ENCODE results near the gene OBP2B.

The OBP2B gene

GRCh38 chr9:133199648-133200321 lies 9.3 kb downstream of the OBP2B start:
- Histone ChIP-seq H3K27me3 (ENCODE audit: control insufficient read depth in 1 of 2, insufficient read depth in 2 of 2, low read length in 2 of 2) (peaks cover 0 to 5% of the 10 kb centered on the region in 2 donors), H3K27ac (ENCODE audit: low read length) (no peak overlapping the region)

GRCh38 chr9:133195029-133195428 lies 14.0 kb downstream of the OBP2B start:
- Histone ChIP-seq H3K9ac (ENCODE audit: low read length in 2 of 2) (no peak overlapping the region), H3K4me3 (ENCODE audit: low read length in 2 of 2) (peak overlapping the region in 1 of 2 donors; percentile 19), H3K27ac (ENCODE audit: low read length) (no peak overlapping the region), H3K4me1 (ENCODE audit: control insufficient read depth, insufficient read depth, low read length) (no peaks in the 10 kb centered on the region), H3K36me3 (ENCODE audit: control insufficient read depth in 2 of 2, insufficient read depth in 2 of 2, low read length in 2 of 2) (no peaks in the 10 kb centered on the region), H3K27me3 (ENCODE audit: control insufficient read depth in 1 of 2, insufficient read depth in 2 of 2, low read length in 2 of 2) (peaks cover 5 to 7% of the 10 kb centered on the region in 2 donors), H3K9me3 (ENCODE audit: control insufficient read depth in 2 of 2, low read length in 2 of 2) (no peaks in the 10 kb centered on the region)

More at GRCh38 chr9:133199648-133200321, 9.3 kb downstream of the OBP2B start:
- no peak overlapping the region for H3K9ac ChIP-seq (ENCODE audit: low read length in 2 of 2)
- peak overlapping the region in 1 of 2 donors; percentile 62 for H3K4me3 ChIP-seq (ENCODE audit: low read length in 2 of 2)
- no peaks in the 10 kb centered on the region for H3K9me3 ChIP-seq (ENCODE audit: control insufficient read depth in 2 of 2, low read length in 2 of 2)
- H3K4me1 ChIP-seq (ENCODE audit: control insufficient read depth, insufficient read depth, low read length), result no peaks in the 10 kb centered on the region
- no peaks in the 10 kb centered on the region for H3K36me3 ChIP-seq (ENCODE audit: control insufficient read depth in 2 of 2, insufficient read depth in 2 of 2, low read length in 2 of 2)

- Histone ChIP-seq H3K36me3 (ENCODE audit: control insufficient read depth in 2 of 2, insufficient read depth in 2 of 2, low read length in 2 of 2) (no peaks in the 10 kb centered on the region), H3K27ac (ENCODE audit: low read length) (no peak overlapping the region), H3K9ac (ENCODE audit: low read length in 2 of 2) (no peak overlapping the region), H3K4me3 (ENCODE audit: low read length in 2 of 2) (no peak overlapping the region), H3K9me3 (ENCODE audit: control insufficient read depth in 2 of 2, low read length in 2 of 2) (no peaks in the 10 kb centered on the region), H3K27me3 (ENCODE audit: control insufficient read depth in 1 of 2, insufficient read depth in 2 of 2, low read length in 2 of 2) (peaks cover 5 to 7% of the 10 kb centered on the region in 2 donors), H3K4me1 (ENCODE audit: control insufficient read depth, insufficient read depth, low read length) (no peaks in the 10 kb centered on the region)
Measured at GRCh38 chr9:133194597-133194996, 14.5 kb downstream of the OBP2B start.

GRCh38 chr9:133191989-133192388 lies 17.1 kb downstream of the OBP2B start:
- Histone ChIP-seq H3K4me1 (ENCODE audit: control insufficient read depth, insufficient read depth, low read length) (no peaks in the 10 kb centered on the region), H3K4me3 (ENCODE audit: low read length in 2 of 2) (no peak overlapping the region), H3K36me3 (ENCODE audit: control insufficient read depth in 2 of 2, insufficient read depth in 2 of 2, low read length in 2 of 2) (no peaks in the 10 kb centered on the region), H3K27ac (ENCODE audit: low read length) (no peak overlapping the region), H3K9ac (ENCODE audit: low read length in 2 of 2) (no peak overlapping the region), H3K9me3 (ENCODE audit: control insufficient read depth in 2 of 2, low read length in 2 of 2) (no peaks in the 10 kb centered on the region), H3K27me3 (ENCODE audit: control insufficient read depth in 1 of 2, insufficient read depth in 2 of 2, low read length in 2 of 2) (peaks cover 9 to 14% of the 10 kb centered on the region in 2 donors)

GRCh38 chr9:133189826-133190225 lies 19.2 kb downstream of the OBP2B start:
- Histone ChIP-seq H3K27ac (ENCODE audit: low read length) (no peak overlapping the region), H3K27me3 (ENCODE audit: control insufficient read depth in 1 of 2, insufficient read depth in 2 of 2, low read length in 2 of 2) (peaks cover 9 to 11% of the 10 kb centered on the region in 2 donors), H3K36me3 (ENCODE audit: control insufficient read depth in 2 of 2, insufficient read depth in 2 of 2, low read length in 2 of 2) (no peaks in the 10 kb centered on the region), H3K9ac (ENCODE audit: low read length in 2 of 2) (no peak overlapping the region), H3K9me3 (ENCODE audit: control insufficient read depth in 2 of 2, low read length in 2 of 2) (no peaks in the 10 kb centered on the region), H3K4me3 (ENCODE audit: low read length in 2 of 2) (no peak overlapping the region), H3K4me1 (ENCODE audit: control insufficient read depth, insufficient read depth, low read length) (no peaks in the 10 kb centered on the region)

GRCh38 chr9:133188843-133189180 lies 20.2 kb downstream of the OBP2B start:
- H3K27ac ChIP-seq (ENCODE audit: low read length), result no peak overlapping the region
- no peaks in the 10 kb centered on the region for H3K4me1 ChIP-seq (ENCODE audit: control insufficient read depth, insufficient read depth, low read length)
- no peaks in the 10 kb centered on the region for H3K9me3 ChIP-seq (ENCODE audit: control insufficient read depth in 2 of 2, low read length in 2 of 2)
- H3K4me3 ChIP-seq (ENCODE audit: low read length in 2 of 2), result no peak overlapping the region
- no peaks in the 10 kb centered on the region for H3K36me3 ChIP-seq (ENCODE audit: control insufficient read depth in 2 of 2, insufficient read depth in 2 of 2, low read length in 2 of 2)
- peaks cover 9 to 11% of the 10 kb centered on the region in 2 donors for H3K27me3 ChIP-seq (ENCODE audit: control insufficient read depth in 1 of 2, insufficient read depth in 2 of 2, low read length in 2 of 2)
- no peak overlapping the region for H3K9ac ChIP-seq (ENCODE audit: low read length in 2 of 2)

- H3K9ac ChIP-seq (ENCODE audit: low read length in 2 of 2), result no peak overlapping the region
Measured at GRCh38 chr9:133188006-133188842, 20.8 kb downstream of the OBP2B start.

GRCh38 chr9:133187561-133188005 lies 21.5 kb downstream of the OBP2B start:
- H3K27ac ChIP-seq (ENCODE audit: low read length), result no peak overlapping the region
- H3K9ac ChIP-seq (ENCODE audit: low read length in 2 of 2), result no peak overlapping the region
- no peaks in the 10 kb centered on the region for H3K36me3 ChIP-seq (ENCODE audit: control insufficient read depth in 2 of 2, insufficient read depth in 2 of 2, low read length in 2 of 2)
- peaks cover 9 to 18% of the 10 kb centered on the region in 2 donors for H3K27me3 ChIP-seq (ENCODE audit: control insufficient read depth in 1 of 2, insufficient read depth in 2 of 2, low read length in 2 of 2)
- H3K4me3 ChIP-seq (ENCODE audit: low read length in 2 of 2), result no peak overlapping the region
- no peaks in the 10 kb centered on the region for H3K9me3 ChIP-seq (ENCODE audit: control insufficient read depth in 2 of 2, low read length in 2 of 2)
- no peaks in the 10 kb centered on the region for H3K4me1 ChIP-seq (ENCODE audit: control insufficient read depth, insufficient read depth, low read length)

More at GRCh38 chr9:133188006-133188842, 20.8 kb downstream of the OBP2B start:
- no peaks in the 10 kb centered on the region for H3K4me1 ChIP-seq (ENCODE audit: control insufficient read depth, insufficient read depth, low read length)
- peaks cover 9 to 15% of the 10 kb centered on the region in 2 donors for H3K27me3 ChIP-seq (ENCODE audit: control insufficient read depth in 1 of 2, insufficient read depth in 2 of 2, low read length in 2 of 2)
- no peaks in the 10 kb centered on the region for H3K36me3 ChIP-seq (ENCODE audit: control insufficient read depth in 2 of 2, insufficient read depth in 2 of 2, low read length in 2 of 2)
- no peaks in the 10 kb centered on the region for H3K9me3 ChIP-seq (ENCODE audit: control insufficient read depth in 2 of 2, low read length in 2 of 2)
- H3K27ac ChIP-seq (ENCODE audit: low read length), result no peak overlapping the region
- no peak overlapping the region for H3K4me3 ChIP-seq (ENCODE audit: low read length in 2 of 2)

- no peak overlapping the region for H3K9ac ChIP-seq (ENCODE audit: low read length in 2 of 2)
- no peaks in the 10 kb centered on the region for H3K4me1 ChIP-seq (ENCODE audit: control insufficient read depth, insufficient read depth, low read length)
- no peak overlapping the region for H3K4me3 ChIP-seq (ENCODE audit: low read length in 2 of 2)
- H3K36me3 ChIP-seq (ENCODE audit: control insufficient read depth in 2 of 2, insufficient read depth in 2 of 2, low read length in 2 of 2), result no peaks in the 10 kb centered on the region
- H3K9me3 ChIP-seq (ENCODE audit: control insufficient read depth in 2 of 2, low read length in 2 of 2), result no peaks in the 10 kb centered on the region
- no peak overlapping the region for H3K27ac ChIP-seq (ENCODE audit: low read length)
- peaks cover 10 to 19% of the 10 kb centered on the region in 2 donors for H3K27me3 ChIP-seq (ENCODE audit: control insufficient read depth in 1 of 2, insufficient read depth in 2 of 2, low read length in 2 of 2)
Measured at GRCh38 chr9:133186736-133187135, 22.3 kb downstream of the OBP2B start.

- no peaks in the 10 kb centered on the region for H3K4me1 ChIP-seq (ENCODE audit: control insufficient read depth, insufficient read depth, low read length)
- no peak overlapping the region for H3K27ac ChIP-seq (ENCODE audit: low read length)
- no peaks in the 10 kb centered on the region for H3K9me3 ChIP-seq (ENCODE audit: control insufficient read depth in 2 of 2, low read length in 2 of 2)
- no peak overlapping the region for H3K4me3 ChIP-seq (ENCODE audit: low read length in 2 of 2)
- H3K36me3 ChIP-seq (ENCODE audit: control insufficient read depth in 2 of 2, insufficient read depth in 2 of 2, low read length in 2 of 2), result no peaks in the 10 kb centered on the region
- H3K27me3 ChIP-seq (ENCODE audit: control insufficient read depth in 1 of 2, insufficient read depth in 2 of 2, low read length in 2 of 2), result peaks cover 9 to 18% of the 10 kb centered on the region in 2 donors
- H3K9ac ChIP-seq (ENCODE audit: low read length in 2 of 2), result no peak overlapping the region
Measured at GRCh38 chr9:133184971-133185370, 24.1 kb downstream of the OBP2B start.

GRCh38 chr9:133182151-133182550 lies 26.9 kb downstream of the OBP2B start:
- Histone ChIP-seq H3K9ac (ENCODE audit: low read length in 2 of 2) (no peak overlapping the region), H3K36me3 (ENCODE audit: control insufficient read depth in 2 of 2, insufficient read depth in 2 of 2, low read length in 2 of 2) (no peaks in the 10 kb centered on the region), H3K27ac (ENCODE audit: low read length) (no peak overlapping the region), H3K27me3 (ENCODE audit: control insufficient read depth in 1 of 2, insufficient read depth in 2 of 2, low read length in 2 of 2) (peaks cover 5 to 11% of the 10 kb centered on the region in 2 donors), H3K4me1 (ENCODE audit: control insufficient read depth, insufficient read depth, low read length) (no peaks in the 10 kb centered on the region), H3K9me3 (ENCODE audit: control insufficient read depth in 2 of 2, low read length in 2 of 2) (no peaks in the 10 kb centered on the region), H3K4me3 (ENCODE audit: low read length in 2 of 2) (no peak overlapping the region)
